ENCODE measurements around the gene SLC26A1.

- TF ChIP-seq, protein P1, sequence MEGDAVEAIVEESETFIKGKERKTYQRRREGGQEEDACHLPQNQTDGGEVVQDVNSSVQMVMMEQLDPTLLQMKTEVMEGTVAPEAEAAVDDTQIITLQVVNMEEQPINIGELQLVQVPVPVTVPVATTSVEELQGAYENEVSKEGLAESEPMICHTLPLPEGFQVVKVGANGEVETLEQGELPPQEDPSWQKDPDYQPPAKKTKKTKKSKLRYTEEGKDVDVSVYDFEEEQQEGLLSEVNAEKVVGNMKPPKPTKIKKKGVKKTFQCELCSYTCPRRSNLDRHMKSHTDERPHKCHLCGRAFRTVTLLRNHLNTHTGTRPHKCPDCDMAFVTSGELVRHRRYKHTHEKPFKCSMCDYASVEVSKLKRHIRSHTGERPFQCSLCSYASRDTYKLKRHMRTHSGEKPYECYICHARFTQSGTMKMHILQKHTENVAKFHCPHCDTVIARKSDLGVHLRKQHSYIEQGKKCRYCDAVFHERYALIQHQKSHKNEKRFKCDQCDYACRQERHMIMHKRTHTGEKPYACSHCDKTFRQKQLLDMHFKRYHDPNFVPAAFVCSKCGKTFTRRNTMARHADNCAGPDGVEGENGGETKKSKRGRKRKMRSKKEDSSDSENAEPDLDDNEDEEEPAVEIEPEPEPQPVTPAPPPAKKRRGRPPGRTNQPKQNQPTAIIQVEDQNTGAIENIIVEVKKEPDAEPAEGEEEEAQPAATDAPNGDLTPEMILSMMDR (IDR thresholded peaks at IDR 0.05 in 4 of 5, conservative IDR thresholded peaks at IDR 0.05 in 1 of 5): no peak
- no peak for TF ChIP-seq POLR2A (IDR thresholded peaks at IDR 0.05)
Observed at GRCh38 chr4:1023075-1023640, 30.0 kb upstream of the SLC26A1 start.

All from gastrocnemius medialis (tissue), 4 donors.